OCI-LY7 (cell line): ENCODE data around the gene TRIM14. TPM values are rescaled to one million over a fixed set of nuclear protein-coding genes. Genes with fewer than 3 reads are reported as not detected.

Source experiments
- BruUV-seq: library from RNA; stranded (reverse); fragments of 400-500 nt; replicated peaks from 2 replicates; lab custom pipeline; 2021; lab: Mats Ljungman, UMichigan
- CTCF ChIA-PET: fragments of 300-600 bp; sonication (Branson Sonifier 250); formaldehyde crosslinking; loops from one replicate; lab custom pipeline; 2022; ENCODE audit warnings: antibody characterized with exemption; ENCODE audit not compliant: unreplicated experiment; lab: Charles Lee
- POLR2A ChIA-PET: fragments of 300-600 bp; sonication (Branson Sonifier 250); formaldehyde crosslinking; loops from one replicate; lab custom pipeline; 2022; ENCODE audit warnings: antibody characterized with exemption; lab: Charles Lee
- DNase-seq: peaks from one replicate; pipeline ENCODE4 v3.0.0-alpha.2; 2015; ENCODE audit warnings: low spot score
- H2AFZ ChIP-seq: fragments of 200-600 bp; sonication (generic), shearing (Covaris generic); 2 replicates; pipeline ENCODE4 v1.6.1; 2014; ENCODE audit warnings: mild to moderate bottlenecking, antibody characterized with exemption, low read length, moderate library complexity
- H3K27ac ChIP-seq: fragments of 200-600 bp; sonication (generic); 2 replicates; pipeline ENCODE4 v1.5.1; 2014; ENCODE audit warnings: mixed run types, low read depth, mild to moderate bottlenecking, moderate library complexity, low read length, inconsistent platforms; ENCODE audit not compliant: poor library complexity, severe bottlenecking
- H3K36me3 ChIP-seq: fragments of 200-600 bp; sonication (generic); 2 replicates; pipeline ENCODE4 v1.6.1; 2014; ENCODE audit warnings: mild to moderate bottlenecking, antibody characterized with exemption, low read length, moderate library complexity, mixed read lengths; ENCODE audit not compliant: insufficient read depth
- H3K4me1 ChIP-seq: fragments of 200-600 bp; sonication (generic); 2 replicates; pipeline ENCODE4 v1.5.1; 2014; ENCODE audit warnings: mild to moderate bottlenecking, low read length; ENCODE audit not compliant: insufficient read depth, poor library complexity, severe bottlenecking
- H3K4me2 ChIP-seq: fragments of 200-600 bp; sonication (generic); 2 replicates; pipeline ENCODE4 v1.6.1; 2014; ENCODE audit warnings: mild to moderate bottlenecking, low read length
- H3K4me3 ChIP-seq: fragments of 200-600 bp; sonication (generic); 2 replicates; pipeline ENCODE4 v1.5.1; 2014; ENCODE audit warnings: mild to moderate bottlenecking, low read depth, low read length; ENCODE audit not compliant: poor library complexity, severe bottlenecking
- H3K79me2 ChIP-seq: fragments of 200-600 bp; sonication (generic); 2 replicates; pipeline ENCODE4 v1.6.1; 2016; ENCODE audit warnings: low read depth, mild to moderate bottlenecking, low read length, moderate library complexity, mixed read lengths; ENCODE audit not compliant: insufficient read depth
- H3K9me2 ChIP-seq: fragments of 200-600 bp; sonication (generic); 2 replicates; pipeline ENCODE4 v1.6.1; 2016; ENCODE audit warnings: mild to moderate bottlenecking, low read length, mixed read lengths; ENCODE audit not compliant: insufficient read depth
- H3K9me3 ChIP-seq: fragments of 200-600 bp; sonication (generic); 2 replicates; pipeline ENCODE4 v1.6.1; 2014; ENCODE audit warnings: mild to moderate bottlenecking, mixed run types, low read length, mixed read lengths
- H4K20me1 ChIP-seq: fragments of 200-600 bp; sonication (generic); 2 replicates; pipeline ENCODE4 v1.6.1; 2014; ENCODE audit warnings: mild to moderate bottlenecking, antibody characterized with exemption, low read length, moderate library complexity, mixed read lengths; ENCODE audit not compliant: insufficient read depth
- CTCF ChIP-seq: fragments of 200-600 bp; sonication (generic); conservative IDR thresholded peaks from 2 replicates; pipeline ENCODE4 v1.5.1; 2014; ENCODE audit warnings: mild to moderate bottlenecking, antibody characterized with exemption, low read length, moderate library complexity, mixed read lengths
- EZH2phosphoT487 ChIP-seq: fragments of 200-600 bp; sonication (generic); IDR thresholded peaks from 2 replicates; pipeline ENCODE4 v1.6.1; 2018; ENCODE audit warnings: low read depth, borderline replicate concordance, mild to moderate bottlenecking, mixed run types, antibody characterized with exemption, low read length, moderate library complexity, mixed read lengths
- intact Hi-C: fragments of 100-400 bp; cut with micrococcal nuclease; formaldehyde crosslinking; loops from one replicate; pipeline ENCODE4 v1.10.0; 2022; ENCODE audit not compliant: unreplicated experiment
- total RNA-seq, 2 experiments: library from RNA; depleted of rRNA in 1 of 2; stranded (reverse); fragments of >200 nt in 1 of 2; shearing (Covaris generic) in 1 of 2; gene quantifications; 2 replicates each; pipeline ENCODE4 v1.2.3, GENCODE V29; 2014 to 2022

Gene TRIM14
- total RNA-seq, 2 experiments from 2014 or later: 21.4 to 26.0 TPM

- H3K9me2 ChIP-seq: no peaks in the 10 kb centered on the region
- H3K79me2 ChIP-seq: no peaks in the 10 kb centered on the region
- H3K36me3 ChIP-seq: no peaks in the 10 kb centered on the region
- no peak overlapping the region for H3K4me2 ChIP-seq
- no TSS peak for BruUV-seq
- DNase-seq: no peak
- intact Hi-C loops: no loop called here
- H3K4me1 ChIP-seq: no peaks in the 10 kb centered on the region
- H3K4me3 ChIP-seq: no peak overlapping the region
- no peak overlapping the region for H2AFZ ChIP-seq
- H3K27ac ChIP-seq: no peak overlapping the region
- no peaks in the 10 kb centered on the region for H3K9me3 ChIP-seq
- ChIA-PET POLR2A (interaction anchor here (0.6 kb wide), 1 partner anchor 77 kb away, joined by 6 read pairs; no protein-coding TSS in a partner anchor), CTCF (no interaction called here)
- H4K20me1 ChIP-seq: no peaks in the 10 kb centered on the region
- TF ChIP-seq CTCF (no peak), EZH2phosphoT487 (no peak)
Measured at GRCh38 chr9:98142182-98142907, 23.3 kb upstream of the TRIM14 start.

GRCh38 chr9:98140503-98140902 lies 21.5 kb upstream of the TRIM14 start:
- BruUV-seq: no TSS peak
- CTCF ChIA-PET: no interaction called here
- no peak overlapping the region for H3K27ac ChIP-seq

More at GRCh38 chr9:98140503-98140902, 21.5 kb upstream of the TRIM14 start:
- intact Hi-C loops: no loop called here
- no peak for DNase-seq
- H4K20me1 ChIP-seq: no peaks in the 10 kb centered on the region
- no peak overlapping the region for H3K4me3 ChIP-seq
- POLR2A ChIA-PET: no interaction called here
- TF ChIP-seq EZH2phosphoT487 (no peak), CTCF (no peak)
- no peaks in the 10 kb centered on the region for H3K9me2 ChIP-seq
- H3K79me2 ChIP-seq: no peaks in the 10 kb centered on the region
- no peaks in the 10 kb centered on the region for H3K4me1 ChIP-seq
- no peaks in the 10 kb centered on the region for H3K36me3 ChIP-seq
- H3K9me3 ChIP-seq: no peaks in the 10 kb centered on the region
- no peak overlapping the region for H3K4me2 ChIP-seq
- H2AFZ ChIP-seq: no peak overlapping the region
